Small intestine (tissue), 7 donors: ENCODE results near the gene VASP. TPM values are rescaled to one million over a fixed set of nuclear protein-coding genes. Genes with fewer than 3 reads are reported as not detected.

Experiments
- DNase-seq, 2 donors: peaks; one replicate each; pipeline versions ENCODE4 v3.0.0 to v3.0.0-alpha.2; 2013
- FAIRE-seq: peaks from 2 replicates; lab custom pipeline; 2012; peaks lifted over from hg19 to GRCh38; lab: Jason Lieb, UNC
- H3K27ac ChIP-seq, 3 donors: one replicate each; pipeline ENCODE4 v1.5.1; 2013; ENCODE audit warnings: low read length in 2 of 3, mild to moderate bottlenecking in 2 of 3, control low read depth in 1 of 3, inconsistent platforms in 1 of 3, low read depth in 1 of 3, moderate library complexity in 1 of 3
- H3K27me3 ChIP-seq, 3 donors: one replicate each; pipeline ENCODE4 v1.6.1; 2013; ENCODE audit warnings: low read length in 3 of 3, inconsistent platforms in 1 of 3; ENCODE audit not compliant: control insufficient read depth in 3 of 3, insufficient read depth in 3 of 3
- H3K36me3 ChIP-seq, 3 donors: one replicate each; pipeline ENCODE4 v1.6.1; 2013; ENCODE audit warnings: low read length in 3 of 3, inconsistent platforms in 1 of 3, low read depth in 1 of 3, mild to moderate bottlenecking in 1 of 3, moderate library complexity in 1 of 3; ENCODE audit not compliant: control insufficient read depth in 3 of 3, insufficient read depth in 2 of 3
- H3K4me1 ChIP-seq, 3 donors: one replicate each; pipeline ENCODE4 v1.6.1; 2013; ENCODE audit warnings: low read length in 2 of 3, inconsistent platforms in 1 of 3, low read depth in 1 of 3, mild to moderate bottlenecking in 1 of 3, moderate library complexity in 1 of 3; ENCODE audit not compliant: control insufficient read depth in 3 of 3, insufficient read depth in 2 of 3
- H3K4me3 ChIP-seq, 3 donors: one replicate each; pipeline ENCODE4 v1.5.1; 2013; ENCODE audit warnings: low read length in 3 of 3, control low read depth in 1 of 3, inconsistent platforms in 1 of 3, low read depth in 1 of 3, mild to moderate bottlenecking in 1 of 3, moderate library complexity in 1 of 3
- H3K9me3 ChIP-seq, 2 donors: one replicate each; pipeline ENCODE4 v1.6.1; 2013; ENCODE audit warnings: low read depth in 1 of 2, low read length in 1 of 2; ENCODE audit not compliant: control insufficient read depth in 2 of 2, insufficient read depth in 1 of 2
- WGBS, 3 donors: extraction: QIAGEN DNeasy Blood & Tissue Kit; methylation state at CpG; one replicate each; pipeline ENCODE4 v1.1.7; 2013; 5-methylcytosine and 5-hydroxymethylcytosine counted together
- polyA plus RNA-seq, 4 donors: library from polyadenylated mRNA; stranded (reverse) in 3 of 4; unstranded in 1 of 4; fragments of 200-250 nt in 3 of 4; fragments of 120-200 nt in 1 of 4; gene quantifications; one replicate each; pipeline versions ENCODE4 v1.2.1 to v1.2.3, GENCODE V29; 2013
- donor health status: healthy with polysubstance abuse.
- donor health status: control.
- donor health status: control.
- donor health status: Bipolar disorder and iron deficiency.
- donor health status: healthy.

The VASP gene
- polyA plus RNA-seq, 4 donors, result 50.4 to 132 (median 111) TPM

- FAIRE-seq, result no peak
- peak in 1 of 2 donors; percentile 46 for DNase-seq
- no peaks in the 10 kb centered on the region for H3K4me1 ChIP-seq
- no peak overlapping the region for H3K4me3 ChIP-seq
- 75 to 86% (median 82%) methylated on average over 9 of the region's 9 CpGs for WGBS, 3 donors
- no peaks in the 10 kb centered on the region for H3K9me3 ChIP-seq
- no peaks in the 10 kb centered on the region for H3K27me3 ChIP-seq
- peaks cover 0 to 19% (median 0%) of the 10 kb centered on the region in 3 donors for H3K36me3 ChIP-seq
- H3K27ac ChIP-seq, result no peak overlapping the region
These were observed 40.8 kb downstream of the VASP start for GRCh38 chr19:45547965-45548609.

DNA sequence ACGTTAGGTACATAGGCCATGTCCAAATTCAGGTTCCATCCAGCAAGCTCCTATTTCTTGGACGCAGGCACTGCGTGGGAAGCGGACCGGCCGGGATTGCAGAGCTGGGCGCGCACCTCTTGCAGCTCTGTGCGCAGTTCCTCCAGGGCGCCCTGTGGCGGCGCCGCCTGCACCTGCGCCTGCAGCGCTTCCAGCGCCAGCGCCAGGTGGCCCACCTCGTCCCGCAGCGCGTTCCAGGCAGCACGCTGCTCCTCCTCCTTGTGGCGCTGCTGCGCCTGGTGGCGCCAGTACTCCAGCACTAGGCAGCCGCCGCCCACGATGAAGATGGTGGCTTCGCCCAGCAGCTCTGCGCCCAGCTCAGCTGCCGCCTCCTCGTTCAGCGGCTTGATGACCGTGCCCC is 46.2 kb downstream of the VASP start:
- FAIRE-seq (no peak), DNase-seq (peak; percentile 66 to 81)
- H3K4me1 ChIP-seq, result peaks cover 0 to under 1% (median 0%) of the 10 kb centered on the region in 3 donors
- H3K27me3 ChIP-seq, result no peaks in the 10 kb centered on the region
- no peak overlapping the region for H3K4me3 ChIP-seq
- H3K9me3 ChIP-seq, result no peaks in the 10 kb centered on the region
- no peak overlapping the region for H3K27ac ChIP-seq
- H3K36me3 ChIP-seq, result peaks cover 0 to 32% (median 0%) of the 10 kb centered on the region in 3 donors
- 19 to 67% (median 39%) methylated on average over 30 to 34 of the region's 34 CpGs for WGBS, 3 donors

DNA sequence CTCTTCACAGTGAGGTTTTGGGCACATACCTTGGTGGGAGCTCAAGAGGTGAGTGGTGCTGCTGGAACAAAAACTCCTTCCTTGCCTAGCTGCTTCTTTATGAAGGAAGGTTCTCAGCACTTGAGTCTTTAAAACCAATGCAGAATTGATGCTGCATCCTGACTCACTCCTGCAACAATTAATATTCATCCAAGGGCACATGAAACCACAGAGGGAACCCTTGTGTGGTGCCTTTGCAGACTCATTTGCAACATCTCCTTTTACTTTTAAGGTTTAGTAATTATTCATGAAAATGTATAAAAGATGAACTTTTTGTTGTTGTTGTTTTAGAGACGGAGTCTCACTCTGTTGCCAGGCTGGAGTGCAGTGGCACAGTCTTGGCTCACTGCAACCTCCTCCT is 47.2 kb downstream of the VASP start:
- Histone ChIP-seq H3K36me3 (peaks cover 0 to 32% (median 0%) of the 10 kb centered on the region in 3 donors), H3K27me3 (no peaks in the 10 kb centered on the region), H3K4me3 (no peak overlapping the region), H3K27ac (no peak overlapping the region), H3K4me1 (peaks cover 0 to 4% (median 0%) of the 10 kb centered on the region in 3 donors), H3K9me3 (no peaks in the 10 kb centered on the region)
- WGBS, 3 donors, result 71 to 95% (median 77%) methylated on average over 1 of the region's 1 CpG
- no peak for DNase-seq
- no peak for FAIRE-seq

- Histone ChIP-seq H3K27me3 (no peaks in the 10 kb centered on the region), H3K4me3 (no peak overlapping the region), H3K27ac (no peak overlapping the region), H3K4me1 (peaks cover 0 to 4% (median 0%) of the 10 kb centered on the region in 3 donors), H3K9me3 (no peaks in the 10 kb centered on the region), H3K36me3 (peaks cover 0 to 26% (median 0%) of the 10 kb centered on the region in 3 donors)
- WGBS, 3 donors, result 86 to 93% (median 88%) methylated on average over 5 of the region's 5 CpGs
- no peak for FAIRE-seq
- no peak for DNase-seq
These were observed 49.6 kb downstream of the VASP start for GRCh38 chr19:45556835-45557234.

DNA sequence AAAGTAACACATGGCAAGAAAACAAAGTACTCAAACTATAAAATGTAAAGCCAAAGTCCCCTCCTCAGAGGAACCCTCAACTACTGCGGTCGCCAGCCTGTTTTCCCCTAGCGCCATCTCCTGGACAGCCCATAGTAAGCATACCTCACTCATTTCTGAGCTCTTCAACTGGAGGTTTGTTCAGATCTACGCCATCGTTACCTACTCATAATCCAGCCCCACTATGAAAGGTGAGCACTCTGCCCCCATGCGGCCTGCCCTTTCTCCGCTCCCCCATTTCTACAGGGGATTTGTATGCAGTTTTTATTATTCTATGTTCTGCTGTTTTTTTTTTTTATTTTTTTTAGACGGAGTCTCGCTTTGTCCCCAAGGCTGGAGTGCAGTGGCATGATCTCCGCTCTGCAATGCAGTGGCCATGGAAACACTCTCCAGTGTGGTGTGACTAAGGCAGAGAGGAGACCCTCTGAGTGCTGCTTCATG is 51.2 kb downstream of the VASP start:
- no peak overlapping the region for H3K27ac ChIP-seq

DNA sequence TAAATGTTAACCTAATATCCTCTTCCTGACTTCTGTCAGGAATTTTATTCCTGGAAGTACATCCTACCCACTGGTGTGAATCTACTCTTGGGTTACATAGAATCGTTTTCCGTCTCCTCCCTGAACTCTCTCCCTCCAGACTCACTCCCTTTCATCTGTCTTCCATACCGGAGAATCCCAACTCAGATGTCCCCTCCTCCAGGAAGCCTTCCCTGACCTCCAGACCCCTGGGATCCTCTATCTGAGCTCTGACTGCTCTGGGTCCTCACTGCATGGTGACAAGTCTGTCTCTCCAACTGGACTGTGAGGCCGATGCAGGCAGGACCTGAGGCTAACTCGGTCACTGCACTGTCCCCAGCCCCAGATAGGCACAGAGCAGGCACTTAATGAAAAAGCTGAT is 52.8 kb downstream of the VASP start:
- H3K36me3 ChIP-seq, result peaks cover 0 to 15% (median 0%) of the 10 kb centered on the region in 3 donors
- H3K27ac ChIP-seq, result no peak overlapping the region
- WGBS, 3 donors, result 93 to 97% (median 95%) methylated on average over 5 of the region's 5 CpGs
- peaks cover 0 to 4% (median 3%) of the 10 kb centered on the region in 3 donors for H3K4me1 ChIP-seq
- H3K27me3 ChIP-seq, result no peaks in the 10 kb centered on the region
- no peaks in the 10 kb centered on the region for H3K9me3 ChIP-seq
- DNase-seq, result no peak
- H3K4me3 ChIP-seq, result no peak overlapping the region
- no peak for FAIRE-seq

More for the DNA sequence above, 51.2 kb downstream of the VASP start:
- Histone ChIP-seq H3K4me1 (peaks cover 0 to 4% (median 0%) of the 10 kb centered on the region in 3 donors), H3K4me3 (no peak overlapping the region), H3K27me3 (no peaks in the 10 kb centered on the region), H3K36me3 (peaks cover 0 to 18% (median 0%) of the 10 kb centered on the region in 3 donors), H3K9me3 (no peaks in the 10 kb centered on the region)
- DNase-seq, result peak; percentile 60 to 80
- 46 to 56% (median 49%) methylated on average over 10 of the region's 10 CpGs for WGBS, 3 donors
- FAIRE-seq, result no peak

DNA sequence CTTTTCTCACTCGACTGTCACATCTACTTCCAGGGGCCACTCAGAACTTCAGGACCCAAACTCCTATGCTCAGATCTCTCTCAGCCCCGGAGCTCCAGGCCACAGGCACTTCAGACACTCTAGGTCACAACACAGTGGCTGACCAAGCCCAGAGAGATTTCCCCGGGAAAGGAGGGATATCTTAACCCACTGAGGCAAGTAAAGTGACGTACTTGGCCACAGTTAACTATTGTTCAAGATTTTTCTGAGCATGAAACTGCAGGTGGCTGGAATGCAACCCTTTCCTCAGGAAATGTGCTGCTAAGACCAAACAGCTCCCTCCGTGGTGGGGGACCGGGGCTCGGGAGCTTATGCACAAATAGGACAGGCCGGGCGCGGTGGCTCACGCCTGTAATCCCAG is 53.4 kb downstream of the VASP start:
- H3K4me1 ChIP-seq, result peaks cover 0 to 4% (median 3%) of the 10 kb centered on the region in 3 donors
- no peak for DNase-seq
- peaks cover 0 to 15% (median 0%) of the 10 kb centered on the region in 3 donors for H3K36me3 ChIP-seq
- H3K27ac ChIP-seq, result no peak overlapping the region
- no peak for FAIRE-seq
- 88 to 95% (median 89%) methylated on average over 8 to 11 of the region's 11 CpGs for WGBS, 3 donors
- H3K27me3 ChIP-seq, result no peaks in the 10 kb centered on the region
- no peak overlapping the region for H3K4me3 ChIP-seq
- H3K9me3 ChIP-seq, result no peaks in the 10 kb centered on the region

DNA sequence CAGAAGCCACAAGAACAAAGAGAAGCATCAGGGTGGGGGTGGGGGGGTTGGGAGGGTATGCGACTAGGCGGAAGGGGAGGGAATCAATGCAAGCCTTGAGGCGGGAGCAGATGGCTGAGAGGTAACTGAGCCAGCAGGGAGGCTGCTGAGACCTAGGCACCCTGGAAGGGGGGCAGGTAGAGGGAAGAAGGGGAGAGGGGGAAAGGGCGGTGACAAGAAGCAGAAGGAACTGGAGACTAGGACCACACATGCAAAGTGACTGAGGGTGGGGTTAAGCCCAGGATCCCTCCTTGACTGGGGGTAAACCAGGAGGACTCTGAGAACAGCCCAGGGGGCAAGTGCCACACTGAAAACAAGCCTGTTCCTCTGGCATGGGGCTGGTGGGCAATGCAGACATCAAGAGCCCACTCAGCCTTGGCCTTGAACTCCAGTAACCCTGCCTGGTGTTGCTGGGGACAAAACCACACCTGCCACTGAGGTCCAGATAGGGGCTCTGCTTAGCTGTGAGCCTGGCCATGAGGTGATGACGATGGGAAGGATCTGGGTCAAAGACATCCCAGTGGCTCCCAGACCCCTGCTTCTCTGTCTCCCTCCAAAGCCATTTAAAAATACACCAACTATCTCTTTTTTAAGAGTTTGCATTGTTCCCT is 57.0 kb downstream of the VASP start:
- Histone ChIP-seq H3K27ac (peak overlapping the region in 1 of 3 donors; percentile 75), H3K4me1 (peaks cover 0 to 3% (median 0%) of the 10 kb centered on the region in 3 donors), H3K4me3 (no peak overlapping the region), H3K27me3 (no peaks in the 10 kb centered on the region), H3K9me3 (no peaks in the 10 kb centered on the region), H3K36me3 (peaks cover 0 to 10% (median 0%) of the 10 kb centered on the region in 3 donors)
- DNase-seq, result no peak
- 74 to 86% (median 78%) methylated on average over 5 of the region's 5 CpGs for WGBS, 3 donors
- FAIRE-seq, result no peak
